Smooth muscle cell (in vitro differentiated cells): ENCODE data around the gene TFF1. TPM values are rescaled to one million over a fixed set of nuclear protein-coding genes. Genes with fewer than 3 reads are reported as not detected.

Experiments
- DNase-seq: peaks from one replicate; lab custom pipeline; 2025; ENCODE audit not compliant: unreplicated experiment; lab: John Stamatoyannopoulos, UW
- H2AFZ ChIP-seq: fragments of 200-600 bp; sonication (generic); 2 replicates; pipeline ENCODE4 v1.6.0; 2016; ENCODE audit warnings: antibody characterized with exemption, low read depth, mild to moderate bottlenecking
- H3F3A ChIP-seq: fragments of 200-600 bp; sonication (generic); 2 replicates; pipeline ENCODE4 v1.6.0; 2017; ENCODE audit warnings: antibody characterized with exemption, low read depth
- H3K27ac ChIP-seq: fragments of 200-600 bp; sonication (generic); 2 replicates; pipeline ENCODE4 v1.5.1; 2016; ENCODE audit warnings: low read depth, mild to moderate bottlenecking
- H3K27me3 ChIP-seq: fragments of 200-600 bp; sonication (generic); 2 replicates; pipeline ENCODE4 v1.6.1; 2016; ENCODE audit warnings: low read depth, mild to moderate bottlenecking
- H3K36me3 ChIP-seq: fragments of 200-600 bp; sonication (generic); 2 replicates; pipeline ENCODE4 v1.5.1; 2016; ENCODE audit warnings: low read depth
- H3K4me1 ChIP-seq: fragments of 200-600 bp; sonication (generic); 2 replicates; pipeline ENCODE4 v1.5.1; 2016; ENCODE audit warnings: low read depth
- H3K4me2 ChIP-seq: fragments of 200-600 bp; sonication (generic); 2 replicates; pipeline ENCODE4 v1.6.0; 2016; ENCODE audit warnings: mild to moderate bottlenecking
- H3K4me3 ChIP-seq: fragments of 200-600 bp; sonication (generic); 2 replicates; pipeline ENCODE4 v1.5.1; 2016; ENCODE audit warnings: mild to moderate bottlenecking
- H3K79me2 ChIP-seq: fragments of 200-600 bp; sonication (generic); 2 replicates; pipeline ENCODE4 v1.6.0; 2016; ENCODE audit warnings: low read depth, mild to moderate bottlenecking
- H3K9ac ChIP-seq: fragments of 200-600 bp; sonication (generic); 2 replicates; pipeline ENCODE4 v1.6.0; 2016; ENCODE audit warnings: low read depth
- H3K9me3 ChIP-seq: fragments of 200-600 bp; sonication (generic); replicated peaks from 2 replicates; pipeline ENCODE4 v1.5.1; 2016; ENCODE audit warnings: low read depth
- H4K20me1 ChIP-seq: fragments of 200-600 bp; sonication (generic); 2 replicates; pipeline ENCODE4 v1.6.0; 2016; ENCODE audit warnings: low read depth
- WGBS: methylation state at CpG from one replicate; pipeline ENCODE4 v1.1.7; 2016; ENCODE audit warnings: low lambda C conversion rate; 5-methylcytosine and 5-hydroxymethylcytosine counted together
- polyA plus RNA-seq: library from polyadenylated mRNA; unstranded; fragments of >200 nt; fragmentation: Nextera tagmentation; extraction: Ambion mirVana; gene quantifications from 2 replicates; pipeline ENCODE4 v1.2.1, GENCODE V29; 2016
- total RNA-seq: library from RNA; depleted of rRNA; stranded (reverse); fragments of >200 nt; gene quantifications from 2 replicates; pipeline ENCODE4 v1.2.3, GENCODE V29; 2014
- TF ChIP-seq, protein P1 (sequence below): fragments of 200-600 bp; sonication (generic); IDR thresholded peaks from 2 replicates; pipeline ENCODE4 v1.5.1; 2017; ENCODE audit warnings: borderline replicate concordance, mild to moderate bottlenecking, antibody characterized with exemption; ENCODE audit not compliant: insufficient read depth, poor library complexity, severe bottlenecking

The TFF1 gene
- total and polyA plus RNA-seq, 2 experiments from 2014 or later, result 7.9 to 8.6 TPM

DNA sequence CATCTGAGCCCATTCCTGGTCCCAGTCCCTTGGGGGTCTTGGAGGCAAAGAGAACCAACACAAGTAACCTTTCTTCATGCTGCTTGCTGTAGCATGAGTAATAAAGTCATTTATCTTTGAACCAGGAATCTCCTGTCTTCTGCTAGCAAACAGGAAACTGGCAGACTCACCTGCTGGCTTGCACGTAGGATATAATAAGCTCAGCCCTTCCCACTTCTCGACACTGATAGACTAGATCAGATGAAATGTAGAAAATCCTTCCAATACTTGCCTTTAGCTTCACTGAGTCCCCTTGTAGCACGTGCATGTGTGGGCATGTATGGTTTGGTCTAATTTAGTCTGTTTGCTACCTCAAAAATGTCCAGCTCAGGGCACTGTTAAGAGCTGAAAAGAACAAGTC is 9.0 kb downstream of the TFF1 start:
- Histone ChIP-seq H3K4me2 (no peak overlapping the region), H2AFZ (no peak overlapping the region), H3K4me3 (no peak overlapping the region), H3K9me3 (peaks cover 4% of the 10 kb centered on the region), H3K27ac (no peak overlapping the region), H3F3A (no peaks in the 10 kb centered on the region), H3K79me2 (no peaks in the 10 kb centered on the region), H3K36me3 (no peaks in the 10 kb centered on the region), H3K4me1 (no peaks in the 10 kb centered on the region), H3K27me3 (no peaks in the 10 kb centered on the region), H3K9ac (no peak overlapping the region), H4K20me1 (no peaks in the 10 kb centered on the region)
- 78% methylated on average over 3 of the region's 3 CpGs for WGBS
- TF ChIP-seq, protein P1, sequence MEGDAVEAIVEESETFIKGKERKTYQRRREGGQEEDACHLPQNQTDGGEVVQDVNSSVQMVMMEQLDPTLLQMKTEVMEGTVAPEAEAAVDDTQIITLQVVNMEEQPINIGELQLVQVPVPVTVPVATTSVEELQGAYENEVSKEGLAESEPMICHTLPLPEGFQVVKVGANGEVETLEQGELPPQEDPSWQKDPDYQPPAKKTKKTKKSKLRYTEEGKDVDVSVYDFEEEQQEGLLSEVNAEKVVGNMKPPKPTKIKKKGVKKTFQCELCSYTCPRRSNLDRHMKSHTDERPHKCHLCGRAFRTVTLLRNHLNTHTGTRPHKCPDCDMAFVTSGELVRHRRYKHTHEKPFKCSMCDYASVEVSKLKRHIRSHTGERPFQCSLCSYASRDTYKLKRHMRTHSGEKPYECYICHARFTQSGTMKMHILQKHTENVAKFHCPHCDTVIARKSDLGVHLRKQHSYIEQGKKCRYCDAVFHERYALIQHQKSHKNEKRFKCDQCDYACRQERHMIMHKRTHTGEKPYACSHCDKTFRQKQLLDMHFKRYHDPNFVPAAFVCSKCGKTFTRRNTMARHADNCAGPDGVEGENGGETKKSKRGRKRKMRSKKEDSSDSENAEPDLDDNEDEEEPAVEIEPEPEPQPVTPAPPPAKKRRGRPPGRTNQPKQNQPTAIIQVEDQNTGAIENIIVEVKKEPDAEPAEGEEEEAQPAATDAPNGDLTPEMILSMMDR, result no peak
- no peak for DNase-seq

DNA sequence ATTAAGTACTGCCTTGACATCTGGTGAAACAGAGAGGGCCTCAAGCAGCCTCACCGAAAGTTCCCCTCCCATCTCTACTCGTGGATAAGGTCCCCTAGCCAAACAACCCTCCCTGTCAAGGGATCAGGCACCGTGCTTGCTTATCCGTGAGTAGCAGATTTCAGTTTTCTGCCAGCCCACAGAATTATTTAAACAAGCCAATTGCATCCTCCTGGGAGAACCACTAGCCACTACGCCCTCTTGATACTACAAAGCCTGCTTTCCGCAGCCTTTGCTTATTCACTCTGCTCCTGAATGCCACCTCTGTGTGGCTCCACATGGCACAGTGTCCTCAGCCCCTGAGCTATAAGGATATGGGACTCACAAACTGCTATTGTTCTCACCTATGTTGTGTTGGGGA is 9.7 kb downstream of the TFF1 start:
- H3F3A ChIP-seq, result no peaks in the 10 kb centered on the region
- no peaks in the 10 kb centered on the region for H4K20me1 ChIP-seq
- no peak overlapping the region for H3K9ac ChIP-seq
- no peaks in the 10 kb centered on the region for H3K27me3 ChIP-seq
- no peak for DNase-seq
- no peak overlapping the region for H2AFZ ChIP-seq
- H3K79me2 ChIP-seq, result no peaks in the 10 kb centered on the region
- no peak overlapping the region for H3K4me3 ChIP-seq
- no peaks in the 10 kb centered on the region for H3K36me3 ChIP-seq
- peaks cover 4% of the 10 kb centered on the region for H3K9me3 ChIP-seq
- H3K27ac ChIP-seq, result no peak overlapping the region
- TF ChIP-seq, protein P1, result no peak
- H3K4me1 ChIP-seq, result no peaks in the 10 kb centered on the region
- H3K4me2 ChIP-seq, result no peak overlapping the region
- 63% methylated on average over 6 of the region's 6 CpGs for WGBS

DNA sequence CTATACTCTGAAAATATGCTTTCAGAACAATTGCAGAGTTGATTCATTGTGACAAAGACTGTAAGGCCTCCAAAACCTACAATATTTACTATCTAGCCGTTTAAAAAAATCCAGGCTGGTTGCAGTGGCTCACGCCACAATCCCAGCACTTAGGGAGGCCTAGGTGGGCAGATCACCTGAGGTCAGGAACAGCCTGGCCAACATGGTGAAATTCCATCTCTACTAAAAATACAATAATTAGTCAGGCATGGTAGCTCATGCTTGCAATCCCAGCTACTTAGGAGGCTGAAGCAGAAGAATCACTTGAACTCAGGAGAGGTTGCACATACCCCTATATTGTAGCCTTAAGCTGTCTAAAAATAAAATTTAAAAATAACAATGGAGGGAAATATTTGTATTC is 10.3 kb downstream of the TFF1 start:
- TF ChIP-seq, protein P1, result no peak
- Histone ChIP-seq H3K9me3 (peaks cover 4% of the 10 kb centered on the region), H3K36me3 (no peaks in the 10 kb centered on the region), H3F3A (no peaks in the 10 kb centered on the region), H2AFZ (no peak overlapping the region), H3K4me1 (no peaks in the 10 kb centered on the region), H3K79me2 (no peaks in the 10 kb centered on the region), H3K4me3 (no peak overlapping the region), H3K27me3 (no peaks in the 10 kb centered on the region), H3K4me2 (no peak overlapping the region), H3K9ac (no peak overlapping the region), H4K20me1 (no peaks in the 10 kb centered on the region), H3K27ac (no peak overlapping the region)
- WGBS, result 73% methylated on average over 2 of the region's 2 CpGs
- DNase-seq, result no peak

DNA sequence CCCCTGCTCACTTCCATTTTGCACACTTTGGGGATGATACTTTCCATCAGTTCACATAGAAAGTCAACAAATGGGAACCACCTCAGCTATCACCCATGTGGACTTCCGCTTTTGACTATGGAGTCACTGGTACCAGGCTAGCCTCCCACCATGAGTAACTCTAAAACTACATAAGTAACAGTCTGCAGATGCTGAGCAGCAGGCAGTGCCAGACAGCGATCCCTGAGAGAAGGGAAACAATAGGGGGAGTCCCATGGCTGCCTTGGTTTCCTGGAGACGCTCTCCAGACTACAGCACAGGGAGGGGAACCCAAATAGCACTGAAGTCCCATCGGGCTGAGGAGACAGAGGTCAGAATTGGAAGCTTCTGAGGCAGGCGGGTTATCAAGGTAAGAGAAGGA is 12.7 kb downstream of the TFF1 start:
- Histone ChIP-seq H3F3A (no peaks in the 10 kb centered on the region), H3K27me3 (no peaks in the 10 kb centered on the region), H2AFZ (no peak overlapping the region), H3K4me2 (no peak overlapping the region), H3K27ac (no peak overlapping the region), H3K9me3 (peaks cover 4% of the 10 kb centered on the region), H4K20me1 (no peaks in the 10 kb centered on the region), H3K79me2 (no peaks in the 10 kb centered on the region), H3K4me3 (no peak overlapping the region), H3K36me3 (no peaks in the 10 kb centered on the region), H3K9ac (no peak overlapping the region), H3K4me1 (no peaks in the 10 kb centered on the region)
- 92% methylated on average over 5 of the region's 5 CpGs for WGBS
- TF ChIP-seq, protein P1, result no peak
- DNase-seq, result no peak
